Uterus (tissue), 4 donors: ENCODE results near the gene ZFYVE28. TPM values are rescaled to one million over a fixed set of nuclear protein-coding genes. Genes with fewer than 3 reads are reported as not detected.

ENCODE experiments used
- DNase-seq, 2 donors: peaks; one replicate each; pipeline ENCODE4 v3.0.0-alpha.2; 2019 to 2020
- H3K27ac ChIP-seq, 2 donors: fragments of 200-600 bp; sonication (generic); 1 replicate in 1 of 2; 2 replicates in 1 of 2; pipeline ENCODE4 v1.5.1; 2016 to 2018
- H3K27me3 ChIP-seq, 2 donors: fragments of 200-600 bp; sonication (generic); one replicate each; pipeline ENCODE4 v1.5.1; 2018 to 2019; ENCODE audit warnings: control low read depth in 1 of 2
- H3K36me3 ChIP-seq, 2 donors: fragments of 200-600 bp; sonication (generic); one replicate each; pipeline ENCODE4 v1.5.1; 2019; ENCODE audit warnings: control low read depth in 1 of 2
- H3K4me1 ChIP-seq, 2 donors: fragments of 200-600 bp; sonication (generic); one replicate each; pipeline ENCODE4 v1.5.1; 2018 to 2019; ENCODE audit warnings: control low read depth in 1 of 2
- H3K4me3 ChIP-seq, 2 donors: fragments of 200-600 bp; sonication (generic); 1 replicate in 1 of 2; 2 replicates in 1 of 2; pipeline ENCODE4 v1.5.1; 2018 to 2019; ENCODE audit warnings: mild to moderate bottlenecking in 1 of 2
- H3K9me3 ChIP-seq, 2 donors: fragments of 200-600 bp; sonication (generic); one replicate each; pipeline ENCODE4 v1.5.1; 2019; ENCODE audit warnings: control low read depth in 1 of 2
- POLR2A ChIP-seq, 2 donors: fragments of 450-650 bp; IDR thresholded peaks; one replicate each; pipeline ENCODE4 v1.6.1; 2016; ENCODE audit warnings: antibody characterized with exemption in 2 of 2, mild to moderate bottlenecking in 1 of 2, moderate library complexity in 1 of 2
- intact Hi-C: fragments of 100-400 bp; cut with DNase I; formaldehyde crosslinking; loops from one replicate; pipeline ENCODE4 v1.15.1; 2023; ENCODE audit warnings: low total_unique reads
- total RNA-seq, 4 donors: library from RNA; depleted of rRNA in 3 of 4; stranded (reverse); fragments of >200 nt in 3 of 4; gene quantifications; one replicate each; pipeline versions ENCODE4 v1.1.0 to v1.2.4, GENCODE V29; 2014 to 2023
- TF ChIP-seq, protein P1 (sequence below), 4 experiments: fragments of 200-600 bp in 2 of 4; fragments of 450-650 bp in 2 of 4; sonication (generic) in 2 of 4; IDR thresholded peaks; one replicate each; pipeline ENCODE4 v1.5.1; 2016 to 2019; ENCODE audit warnings: antibody characterized with exemption in 4 of 4, mild to moderate bottlenecking in 2 of 4, moderate library complexity in 1 of 4
- donor health status: DM: yes; HTN: yes; CAD: no.

Gene ZFYVE28
- total RNA-seq, 4 donors from 2014 or later: 5.4 to 16.7 (median 13.4) TPM

DNA sequence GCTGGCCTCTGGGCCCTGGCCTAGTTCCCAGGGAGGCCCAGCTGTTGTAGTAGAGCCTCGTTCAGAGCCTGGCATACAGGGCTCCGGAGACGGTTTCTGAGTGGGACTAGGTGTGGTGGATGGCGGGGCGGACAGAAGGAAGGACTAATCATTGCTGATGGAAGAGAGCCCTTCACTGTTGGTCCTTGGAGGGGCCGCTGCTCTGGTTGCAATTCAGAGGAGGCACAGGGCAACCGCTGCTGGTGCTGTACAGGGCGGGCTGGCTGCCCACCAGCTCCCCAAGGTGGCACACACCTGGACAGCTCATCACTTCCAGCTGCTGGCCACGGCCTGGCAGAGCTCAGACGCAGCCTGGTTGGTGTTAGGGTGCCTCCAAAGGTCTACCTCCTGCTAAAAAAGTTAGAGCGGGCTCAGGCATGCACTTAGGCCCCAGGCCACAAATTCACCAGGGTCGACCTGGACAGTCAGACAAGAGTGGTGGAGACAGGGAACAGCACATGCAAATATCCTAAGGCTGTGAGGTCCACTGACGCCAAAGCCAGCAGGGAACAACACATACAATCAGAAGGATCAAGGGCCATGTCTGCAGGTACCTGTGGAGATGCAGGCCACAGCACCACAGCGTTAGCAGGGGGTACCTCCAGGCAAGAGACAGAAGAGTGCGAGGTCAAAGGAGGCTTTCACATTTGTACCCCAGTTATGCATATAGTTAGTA lies 43.0 kb upstream of the ZFYVE28 start:
- no peak overlapping the region for H3K4me3 ChIP-seq
- no peaks in the 10 kb centered on the region for H3K27me3 ChIP-seq
- no peak overlapping the region for H3K27ac ChIP-seq
- no peaks in the 10 kb centered on the region for H3K9me3 ChIP-seq
- no peaks in the 10 kb centered on the region for H3K36me3 ChIP-seq
- peaks cover 0 to 6% of the 10 kb centered on the region in 2 donors for H3K4me1 ChIP-seq
- DNase-seq: no peak
- intact Hi-C loops: loop anchor here (10.0 kb wide), 1 partner anchor 237 kb away; no protein-coding TSS in a partner anchor
- TF ChIP-seq POLR2A (IDR thresholded peaks at IDR 0.05): no peak
- TF ChIP-seq, protein P1, sequence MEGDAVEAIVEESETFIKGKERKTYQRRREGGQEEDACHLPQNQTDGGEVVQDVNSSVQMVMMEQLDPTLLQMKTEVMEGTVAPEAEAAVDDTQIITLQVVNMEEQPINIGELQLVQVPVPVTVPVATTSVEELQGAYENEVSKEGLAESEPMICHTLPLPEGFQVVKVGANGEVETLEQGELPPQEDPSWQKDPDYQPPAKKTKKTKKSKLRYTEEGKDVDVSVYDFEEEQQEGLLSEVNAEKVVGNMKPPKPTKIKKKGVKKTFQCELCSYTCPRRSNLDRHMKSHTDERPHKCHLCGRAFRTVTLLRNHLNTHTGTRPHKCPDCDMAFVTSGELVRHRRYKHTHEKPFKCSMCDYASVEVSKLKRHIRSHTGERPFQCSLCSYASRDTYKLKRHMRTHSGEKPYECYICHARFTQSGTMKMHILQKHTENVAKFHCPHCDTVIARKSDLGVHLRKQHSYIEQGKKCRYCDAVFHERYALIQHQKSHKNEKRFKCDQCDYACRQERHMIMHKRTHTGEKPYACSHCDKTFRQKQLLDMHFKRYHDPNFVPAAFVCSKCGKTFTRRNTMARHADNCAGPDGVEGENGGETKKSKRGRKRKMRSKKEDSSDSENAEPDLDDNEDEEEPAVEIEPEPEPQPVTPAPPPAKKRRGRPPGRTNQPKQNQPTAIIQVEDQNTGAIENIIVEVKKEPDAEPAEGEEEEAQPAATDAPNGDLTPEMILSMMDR (IDR thresholded peaks at IDR 0.05): no peak

DNA sequence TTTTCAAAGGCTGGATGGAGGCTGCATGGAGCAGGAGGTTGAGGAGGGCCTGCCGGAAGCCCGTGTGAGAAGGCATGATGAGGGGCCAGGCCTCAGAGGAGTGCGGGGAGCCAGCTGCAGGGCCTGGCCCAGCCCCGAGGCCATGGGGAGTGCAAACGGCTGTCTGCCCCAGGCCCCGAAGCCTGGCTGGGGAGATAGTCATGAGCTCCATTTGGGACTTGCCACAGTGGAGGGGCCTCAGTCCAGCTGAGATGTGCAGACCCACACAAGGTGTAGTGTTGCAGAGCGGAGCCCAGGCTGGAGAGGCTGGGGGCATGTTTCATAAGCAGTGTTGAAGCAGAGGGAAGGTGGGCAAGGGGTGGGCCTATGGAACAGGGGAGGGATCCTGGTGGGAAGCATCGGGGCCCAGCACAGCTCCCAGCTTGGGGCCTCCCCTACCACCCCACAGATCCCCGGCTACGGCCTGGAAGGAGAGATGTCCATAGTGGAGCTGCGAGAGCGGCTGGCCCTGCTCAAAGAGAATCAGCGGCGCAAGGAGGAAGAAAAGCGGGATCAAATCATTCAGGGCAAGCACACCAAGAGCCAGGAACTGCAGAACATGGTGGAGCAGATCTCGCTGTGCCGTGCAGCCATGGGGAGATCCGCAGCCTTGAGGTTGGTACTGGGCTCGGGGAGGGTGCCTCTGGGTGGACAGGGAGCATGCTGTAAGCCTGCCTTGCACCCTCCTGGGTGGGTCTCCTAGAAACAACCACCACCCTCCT lies 41.3 kb upstream of the ZFYVE28 start:
- no peak overlapping the region for H3K27ac ChIP-seq
- intact Hi-C loops: loop anchor here (10.0 kb wide), 1 partner anchor 235 kb away; no protein-coding TSS in a partner anchor
- no peak for DNase-seq
- no peaks in the 10 kb centered on the region for H3K36me3 ChIP-seq
- H3K4me3 ChIP-seq: no peak overlapping the region
- no peaks in the 10 kb centered on the region for H3K9me3 ChIP-seq
- peaks cover 0 to 6% of the 10 kb centered on the region in 2 donors for H3K4me1 ChIP-seq
- TF ChIP-seq, protein P1 (IDR thresholded peaks at IDR 0.05): no peak
- TF ChIP-seq POLR2A (IDR thresholded peaks at IDR 0.05): no peak
- H3K27me3 ChIP-seq: no peaks in the 10 kb centered on the region

DNA sequence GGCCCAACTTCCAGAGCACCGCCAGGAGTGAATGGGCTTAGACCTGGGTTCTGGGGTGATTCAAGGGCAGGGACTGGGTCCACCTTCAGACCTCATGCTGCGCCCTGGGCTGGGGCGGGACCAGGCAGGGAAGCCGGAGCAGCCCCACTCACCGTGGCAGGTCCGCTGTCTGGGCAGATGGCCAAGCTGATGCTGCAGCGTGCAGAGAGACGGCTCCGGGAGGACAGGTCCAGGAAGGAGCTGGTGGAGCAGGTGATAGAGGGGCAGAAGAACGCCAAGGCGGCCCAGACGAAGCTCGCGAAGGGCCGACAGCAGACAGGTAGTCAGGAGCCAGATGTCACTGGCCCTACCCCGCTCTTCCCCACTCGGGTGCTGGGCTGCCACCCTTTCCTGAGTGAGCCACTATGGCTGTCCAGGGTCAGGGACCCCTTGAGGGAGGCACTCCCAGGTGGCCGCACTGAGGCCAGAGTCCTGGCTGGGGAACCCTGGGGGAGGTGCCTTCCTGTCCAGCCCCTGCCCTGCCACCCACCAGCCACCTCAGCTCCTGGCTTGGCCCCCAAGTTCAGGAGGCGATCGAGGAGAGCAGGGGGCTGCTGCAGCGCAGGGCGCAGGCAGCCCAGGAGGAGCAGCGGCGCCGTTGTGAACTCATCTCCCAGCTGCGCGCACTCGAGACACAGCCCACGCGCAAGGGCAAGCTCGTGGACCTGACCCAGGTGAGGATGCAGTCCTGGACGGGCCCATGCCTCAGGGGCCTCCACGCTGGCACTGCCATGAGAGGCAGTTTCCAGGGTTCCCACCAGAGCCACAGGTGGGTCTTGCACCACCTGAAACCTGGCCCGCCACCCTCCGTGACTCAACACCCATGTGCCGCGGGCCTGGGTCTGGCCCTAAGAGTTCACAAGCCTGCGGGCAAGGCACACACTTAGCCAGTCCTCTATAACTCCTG lies 40.4 kb upstream of the ZFYVE28 start:
- Histone ChIP-seq H3K9me3 (no peaks in the 10 kb centered on the region), H3K4me3 (no peak overlapping the region), H3K36me3 (no peaks in the 10 kb centered on the region), H3K4me1 (peaks cover 0 to 6% of the 10 kb centered on the region in 2 donors), H3K27me3 (no peaks in the 10 kb centered on the region), H3K27ac (no peak overlapping the region)
- no peak for DNase-seq
- intact Hi-C loops: no loop called here
- TF ChIP-seq POLR2A (IDR thresholded peaks at IDR 0.05): no peak
- TF ChIP-seq, protein P1 (IDR thresholded peaks at IDR 0.05): no peak

DNA sequence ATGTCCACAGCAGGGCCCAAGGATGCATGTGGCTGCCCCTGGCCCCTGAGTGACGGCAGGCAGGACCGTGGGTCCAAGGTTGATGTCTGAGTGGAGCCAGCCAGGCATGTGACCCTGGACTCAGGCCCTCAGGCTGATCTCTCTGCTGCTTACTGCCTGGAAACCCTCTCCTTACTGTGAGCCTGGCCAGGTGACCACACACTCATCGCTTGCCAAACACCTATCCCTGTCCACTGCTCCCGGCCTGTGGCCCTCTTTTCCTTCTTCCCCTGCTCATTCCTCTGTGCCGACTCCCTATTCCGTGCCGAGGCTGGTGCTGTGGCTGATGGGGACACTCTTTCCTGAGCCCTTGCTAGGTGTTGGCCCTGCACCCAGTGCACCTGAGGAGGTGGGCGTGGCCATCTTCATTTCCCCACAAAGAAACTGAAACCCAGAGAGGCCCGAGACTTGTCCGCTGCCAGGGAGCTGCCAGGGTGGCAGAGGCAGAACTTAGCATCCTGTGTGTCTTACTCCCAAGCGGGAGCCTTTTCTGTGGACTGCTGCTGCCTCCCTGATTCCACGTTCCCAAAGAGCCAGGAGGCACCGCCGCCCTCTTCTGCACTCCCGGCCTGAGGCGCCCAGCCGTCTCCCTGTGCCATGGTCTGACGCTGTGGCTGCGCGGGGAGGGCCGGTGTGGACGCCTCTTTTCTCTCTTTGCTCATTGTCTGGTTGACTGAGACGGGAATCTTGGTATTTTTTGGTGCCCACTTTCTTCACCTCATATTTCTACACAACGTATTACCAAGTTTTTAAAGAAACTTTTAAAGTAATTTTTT lies 39.2 kb upstream of the ZFYVE28 start:
- TF ChIP-seq POLR2A (IDR thresholded peaks at IDR 0.05): no peak
- TF ChIP-seq, protein P1 (IDR thresholded peaks at IDR 0.05): no peak
- Histone ChIP-seq H3K4me3 (no peak overlapping the region), H3K9me3 (no peaks in the 10 kb centered on the region), H3K4me1 (peaks cover 0 to 6% of the 10 kb centered on the region in 2 donors), H3K27ac (no peak overlapping the region), H3K36me3 (no peaks in the 10 kb centered on the region), H3K27me3 (no peaks in the 10 kb centered on the region)
- intact Hi-C loops: no loop called here
- no peak for DNase-seq
